Activated CD8-positive, alpha-beta T cell treated with anti-CD3 and anti-CD28 coated beads, Interleukin-2, amount 10 ng/mL, durations not matched to agents 7 days and 5 days (primary cell): ENCODE results near the gene PLEKHA8. TPM values are rescaled to one million over a fixed set of nuclear protein-coding genes. Genes with fewer than 3 reads are reported as not detected.

Experiments used
- ATAC-seq: fragments of 150-1000 bp; cut with Tn5 transposase; one replicate; pipeline ENCODE4 v1.10.0; 2021; ENCODE audit warnings: moderate library complexity
- CTCF ChIA-PET: fragments of 350-600 bp; sonication (Branson Sonifier 250); formaldehyde crosslinking; loops from one replicate; lab custom pipeline; 2021; ENCODE audit warnings: antibody characterized with exemption; lab: Charles Lee
- POLR2A ChIA-PET: fragments of 350-600 bp; sonication (Branson Sonifier 250); formaldehyde crosslinking; loops from one replicate; lab custom pipeline; 2021; ENCODE audit warnings: antibody characterized with exemption; lab: Charles Lee
- DNase-seq: peaks from one replicate; pipeline ENCODE4 v3.0.0-alpha.2; 2020
- H3K27ac Mint-ChIP-seq: one replicate; pipeline ENCODE4 v1.8.0; 2021; ENCODE audit warnings: mild to moderate bottlenecking, mixed read lengths
- H3K27me3 Mint-ChIP-seq: one replicate; pipeline ENCODE4 v1.8.0; 2021; ENCODE audit warnings: low read depth, mixed read lengths
- H3K36me3 Mint-ChIP-seq: one replicate; pipeline ENCODE4 v1.8.0; 2021; ENCODE audit warnings: low read depth, mixed read lengths
- H3K4me1 Mint-ChIP-seq: one replicate; pipeline ENCODE4 v1.8.0; 2021; ENCODE audit warnings: low read depth, mixed read lengths
- H3K4me3 Mint-ChIP-seq: one replicate; pipeline ENCODE4 v1.8.0; 2021; ENCODE audit warnings: mild to moderate bottlenecking, mixed read lengths
- H3K9me3 Mint-ChIP-seq: one replicate; pipeline ENCODE4 v1.8.0; 2022; ENCODE audit warnings: mixed read lengths; ENCODE audit not compliant: insufficient read depth
- total RNA-seq, 2 experiments: library from RNA; stranded (reverse); gene quantifications; one replicate each; pipeline ENCODE4 v1.2.3, GENCODE V29; 2021

Gene PLEKHA8
- total RNA-seq, 2 experiments from 2014 or later: 8.9 to 11.5 TPM

- Mint-ChIP-seq H3K36me3 (peaks cover 4% of the 10 kb centered on the region), H3K27ac (no peak overlapping the region), H3K27me3 (peaks cover 18% of the 10 kb centered on the region), H3K4me1 (no peaks in the 10 kb centered on the region), H3K4me3 (no peak overlapping the region), H3K9me3 (peaks cover 11% of the 10 kb centered on the region)
- ATAC-seq: no peak
- DNase-seq: no peak
- ChIA-PET POLR2A (no interaction called here), CTCF (no interaction called here)
These were observed 29.7 kb upstream of the PLEKHA8 start for GRCh38 chr7:29998489-29998888.

GRCh38 chr7:30001998-30002397, 26.2 kb upstream of the PLEKHA8 start:
- H3K36me3 Mint-ChIP-seq: no peaks in the 10 kb centered on the region
- POLR2A ChIA-PET: no interaction called here
- no peaks in the 10 kb centered on the region for H3K4me1 Mint-ChIP-seq
- H3K9me3 Mint-ChIP-seq: peaks cover 3% of the 10 kb centered on the region
- ATAC-seq (no peak), DNase-seq (no peak)
- H3K4me3 Mint-ChIP-seq: no peak overlapping the region
- H3K27me3 Mint-ChIP-seq: peaks cover 21% of the 10 kb centered on the region
- CTCF ChIA-PET: interaction anchor here (1.8 kb wide), 1 partner anchor 80 kb away, joined by 6 read pairs; no protein-coding TSS in a partner anchor
- no peak overlapping the region for H3K27ac Mint-ChIP-seq

GRCh38 chr7:30003098-30003497, 25.1 kb upstream of the PLEKHA8 start:
- no peaks in the 10 kb centered on the region for H3K9me3 Mint-ChIP-seq
- POLR2A ChIA-PET: no interaction called here
- no peak overlapping the region for H3K4me3 Mint-ChIP-seq
- no peaks in the 10 kb centered on the region for H3K4me1 Mint-ChIP-seq
- H3K27ac Mint-ChIP-seq: no peak overlapping the region
- H3K27me3 Mint-ChIP-seq: peaks cover 19% of the 10 kb centered on the region
- DNase-seq: no peak
- ATAC-seq: no peak
- CTCF ChIA-PET: interaction anchor here (1.8 kb wide), 1 partner anchor 81 kb away, joined by 6 read pairs; no protein-coding TSS in a partner anchor
- no peaks in the 10 kb centered on the region for H3K36me3 Mint-ChIP-seq

GRCh38 chr7:30005464-30005863, 22.7 kb upstream of the PLEKHA8 start:
- Mint-ChIP-seq H3K4me1 (no peaks in the 10 kb centered on the region), H3K4me3 (no peak overlapping the region), H3K27ac (no peak overlapping the region), H3K27me3 (peaks cover 14% of the 10 kb centered on the region), H3K9me3 (no peaks in the 10 kb centered on the region), H3K36me3 (no peaks in the 10 kb centered on the region)
- ChIA-PET POLR2A (no interaction called here), CTCF (interaction anchor here (1.0 kb wide), 1 partner anchor 57 kb away, joined by 3 read pairs; no protein-coding TSS in a partner anchor)
- ATAC-seq (no peak), DNase-seq (no peak)

- POLR2A ChIA-PET: no interaction called here
- Mint-ChIP-seq H3K9me3 (no peaks in the 10 kb centered on the region), H3K36me3 (peaks cover 5% of the 10 kb centered on the region), H3K4me1 (no peaks in the 10 kb centered on the region), H3K27ac (no peak overlapping the region), H3K27me3 (peaks cover 2% of the 10 kb centered on the region), H3K4me3 (no peak overlapping the region)
- ATAC-seq: no peak
- no peak for DNase-seq
- CTCF ChIA-PET: no interaction called here
These were observed 18.2 kb upstream of the PLEKHA8 start for GRCh38 chr7:30010021-30010420.

GRCh38 chr7:30012757-30013156, 15.5 kb upstream of the PLEKHA8 start:
- H3K4me3 Mint-ChIP-seq: no peak overlapping the region

GRCh38 chr7:30018451-30018850, 9.8 kb upstream of the PLEKHA8 start:
- Mint-ChIP-seq H3K36me3 (peaks cover 7% of the 10 kb centered on the region), H3K9me3 (no peaks in the 10 kb centered on the region)

More at GRCh38 chr7:30012757-30013156, 15.5 kb upstream of the PLEKHA8 start:
- Mint-ChIP-seq H3K9me3 (no peaks in the 10 kb centered on the region), H3K27me3 (no peaks in the 10 kb centered on the region), H3K36me3 (peaks cover 5% of the 10 kb centered on the region), H3K27ac (no peak overlapping the region), H3K4me1 (no peaks in the 10 kb centered on the region)
- no peak for DNase-seq
- no peak for ATAC-seq
- ChIA-PET CTCF (no interaction called here), POLR2A (no interaction called here)

GRCh38 chr7:30019387-30019786, 8.8 kb upstream of the PLEKHA8 start:
- CTCF ChIA-PET: interaction anchor here (0.6 to 1.4 kb wide), 2 partner anchors 22 to 43 kb away, joined by 3 to 7 read pairs; no protein-coding TSS in a partner anchor
- POLR2A ChIA-PET: no interaction called here
- Mint-ChIP-seq H3K27ac (no peak overlapping the region), H3K4me1 (peaks cover 9% of the 10 kb centered on the region), H3K4me3 (no peak overlapping the region), H3K27me3 (no peaks in the 10 kb centered on the region), H3K9me3 (no peaks in the 10 kb centered on the region), H3K36me3 (peaks cover 7% of the 10 kb centered on the region)
- no peak for ATAC-seq
- DNase-seq: no peak

More at GRCh38 chr7:30018451-30018850, 9.8 kb upstream of the PLEKHA8 start:
- ChIA-PET POLR2A (no interaction called here), CTCF (no interaction called here)
- DNase-seq (no peak), ATAC-seq (no peak)
- Mint-ChIP-seq H3K27ac (no peak overlapping the region), H3K4me1 (peaks cover 4% of the 10 kb centered on the region), H3K4me3 (no peak overlapping the region), H3K27me3 (no peaks in the 10 kb centered on the region)

- ATAC-seq: no peak
These were observed 8.3 kb upstream of the PLEKHA8 start for GRCh38 chr7:30019960-30020359.

GRCh38 chr7:30020535-30020934, 7.7 kb upstream of the PLEKHA8 start:
- DNase-seq (no peak), ATAC-seq (no peak)
- Mint-ChIP-seq H3K36me3 (peaks cover 5% of the 10 kb centered on the region), H3K27ac (no peak overlapping the region), H3K4me3 (no peak overlapping the region), H3K9me3 (no peaks in the 10 kb centered on the region), H3K27me3 (no peaks in the 10 kb centered on the region), H3K4me1 (peaks cover 20% of the 10 kb centered on the region)
- ChIA-PET CTCF (no interaction called here), POLR2A (no interaction called here)

More at GRCh38 chr7:30019960-30020359, 8.3 kb upstream of the PLEKHA8 start:
- H3K4me3 Mint-ChIP-seq: no peak overlapping the region
- H3K36me3 Mint-ChIP-seq: peaks cover 5% of the 10 kb centered on the region
- DNase-seq: no peak
- no peak overlapping the region for H3K27ac Mint-ChIP-seq
- ChIA-PET POLR2A (no interaction called here), CTCF (interaction anchor here (0.6 to 1.4 kb wide), 2 partner anchors 21 to 42 kb away, joined by 3 to 7 read pairs; no protein-coding TSS in a partner anchor)
- no peaks in the 10 kb centered on the region for H3K27me3 Mint-ChIP-seq
- H3K4me1 Mint-ChIP-seq: peaks cover 14% of the 10 kb centered on the region
- H3K9me3 Mint-ChIP-seq: no peaks in the 10 kb centered on the region

- peaks cover 5% of the 10 kb centered on the region for H3K36me3 Mint-ChIP-seq
- no peaks in the 10 kb centered on the region for H3K27me3 Mint-ChIP-seq
- ATAC-seq (no peak), DNase-seq (no peak)
- no peaks in the 10 kb centered on the region for H3K9me3 Mint-ChIP-seq
- no peak overlapping the region for H3K4me3 Mint-ChIP-seq
- POLR2A ChIA-PET: no interaction called here
- CTCF ChIA-PET: interaction anchor here (1.5 kb wide), 1 partner anchor 39 kb away, joined by 7 read pairs; no protein-coding TSS in a partner anchor
- H3K27ac Mint-ChIP-seq: no peak overlapping the region
- peaks cover 32% of the 10 kb centered on the region for H3K4me1 Mint-ChIP-seq
These were observed 5.2 kb upstream of the PLEKHA8 start for GRCh38 chr7:30022991-30023390.

- Mint-ChIP-seq H3K4me1 (peaks cover 33% of the 10 kb centered on the region), H3K27me3 (no peaks in the 10 kb centered on the region), H3K27ac (no peak overlapping the region), H3K36me3 (peaks cover 3% of the 10 kb centered on the region), H3K4me3 (no peak overlapping the region), H3K9me3 (no peaks in the 10 kb centered on the region)
- ChIA-PET POLR2A (no interaction called here), CTCF (interaction anchor here (0.9 to 1.5 kb wide), 2 partner anchors 38 to 41 kb away, joined by 3 to 7 read pairs; no protein-coding TSS in a partner anchor)
- no peak for ATAC-seq
- DNase-seq: no peak
These were observed 4.7 kb upstream of the PLEKHA8 start for GRCh38 chr7:30023524-30023923.
